ENCODE results near the gene PRM1. TPM values are rescaled to one million over a fixed set of nuclear protein-coding genes. Genes with fewer than 3 reads are reported as not detected.

The PRM1 gene
- total RNA-seq, 1 experiment from 2014 or later, result not detected

GRCh38 chr16:11232852-11233726 is 48.0 kb downstream of the PRM1 start:
- Mint-ChIP-seq H3K36me3 (ENCODE audit: insufficient read depth, unreplicated experiment) (no peaks in the 10 kb centered on the region), H3K27ac (ENCODE audit: unreplicated experiment) (no peak overlapping the region), H3K9me3 (ENCODE audit: low read depth, unreplicated experiment) (no peaks in the 10 kb centered on the region), H3K27me3 (ENCODE audit: unreplicated experiment) (no peaks in the 10 kb centered on the region), H3K4me3 (ENCODE audit: low read depth, unreplicated experiment) (no peak overlapping the region), H3K4me1 (ENCODE audit: low read depth, unreplicated experiment) (peaks cover 24% of the 10 kb centered on the region)
- BruUV-seq (replicated peaks), result no TSS peak
- intact Hi-C loops (cut with micrococcal nuclease; ENCODE audit: unreplicated experiment), result no loop called here
- CTCF ChIA-PET, result no interaction called here
- no peak for TF ChIP-seq CTCF (IDR thresholded peaks at IDR 0.05; ENCODE audit: unreplicated experiment)
- DNase-seq, result no peak

GRCh38 chr16:11232302-11232851 is 48.8 kb downstream of the PRM1 start:
- no peak for DNase-seq
- intact Hi-C loops (cut with micrococcal nuclease; ENCODE audit: unreplicated experiment), result no loop called here
- BruUV-seq (replicated peaks), result no TSS peak
- Mint-ChIP-seq H3K27me3 (ENCODE audit: unreplicated experiment) (no peaks in the 10 kb centered on the region), H3K4me1 (ENCODE audit: low read depth, unreplicated experiment) (peaks cover 24% of the 10 kb centered on the region), H3K27ac (ENCODE audit: unreplicated experiment) (no peak overlapping the region), H3K4me3 (ENCODE audit: low read depth, unreplicated experiment) (no peak overlapping the region), H3K36me3 (ENCODE audit: insufficient read depth, unreplicated experiment) (no peaks in the 10 kb centered on the region), H3K9me3 (ENCODE audit: low read depth, unreplicated experiment) (no peaks in the 10 kb centered on the region)
- TF ChIP-seq CTCF (IDR thresholded peaks at IDR 0.05; ENCODE audit: unreplicated experiment), result no peak
- CTCF ChIA-PET, result no interaction called here

GRCh38 chr16:11231367-11231970 is 49.7 kb downstream of the PRM1 start:
- BruUV-seq (replicated peaks), result no TSS peak
- TF ChIP-seq CTCF (IDR thresholded peaks at IDR 0.05; ENCODE audit: unreplicated experiment), result no peak
- H3K27ac Mint-ChIP-seq (ENCODE audit: unreplicated experiment), result no peak overlapping the region
- intact Hi-C loops (cut with micrococcal nuclease; ENCODE audit: unreplicated experiment), result no loop called here
- no peaks in the 10 kb centered on the region for H3K27me3 Mint-ChIP-seq (ENCODE audit: unreplicated experiment)
- no peaks in the 10 kb centered on the region for H3K9me3 Mint-ChIP-seq (ENCODE audit: low read depth, unreplicated experiment)
- no peak overlapping the region for H3K4me3 Mint-ChIP-seq (ENCODE audit: low read depth, unreplicated experiment)
- no peak for DNase-seq
- CTCF ChIA-PET, result no interaction called here
- no peaks in the 10 kb centered on the region for H3K36me3 Mint-ChIP-seq (ENCODE audit: insufficient read depth, unreplicated experiment)
- peaks cover 24% of the 10 kb centered on the region for H3K4me1 Mint-ChIP-seq (ENCODE audit: low read depth, unreplicated experiment)

Small RNA genes within 50 kb of the gene (microRNA-seq; reads per million reads assigned to microRNA genes)
- not detected for gene MIR548H2

Other genes with a start within 250 kb of the PRM1 start
- gene SOCS1, start 25.1 kb downstream of the PRM1 start, total RNA-seq (2022), result 4.8 and 5.8 TPM in 2 replicates
- not detected in 2 replicates for gene TNP2, start 12.0 kb downstream of the PRM1 start, total RNA-seq (2022)
- gene PRM3, start 7.7 kb downstream of the PRM1 start, total RNA-seq (2022), result not detected in 2 replicates
- gene PRM2, start 4.8 kb downstream of the PRM1 start, total RNA-seq (2022), result not detected in 2 replicates
- gene RMI2, start 64.1 kb upstream of the PRM1 start, total RNA-seq (2022), result 55.4 and 63.2 TPM in 2 replicates